Mesothelial cell of epicardium (in vitro differentiated cells): ENCODE data around the gene KDM6A. TPM values are rescaled to one million over a fixed set of nuclear protein-coding genes. Genes with fewer than 3 reads are reported as not detected.

Experiments used
- DNase-seq, 2 experiments: peaks; one replicate each; pipeline ENCODE4 v3.0.0; 2021; ENCODE audit warnings: low spot score in 2 of 2; ENCODE audit not compliant: unreplicated experiment in 2 of 2
- H3K27ac Mint-ChIP-seq: 2 replicates; pipeline ENCODE4 v1.8.0; 2021; ENCODE audit warnings: mixed read lengths
- H3K27me3 Mint-ChIP-seq: 2 replicates; pipeline ENCODE4 v1.8.0; 2021; ENCODE audit warnings: low read depth, mixed read lengths
- H3K36me3 Mint-ChIP-seq: 2 replicates; pipeline ENCODE4 v1.8.0; 2021; ENCODE audit warnings: mixed read lengths
- H3K4me1 Mint-ChIP-seq: 2 replicates; pipeline ENCODE4 v1.8.0; 2021; ENCODE audit warnings: mixed read lengths
- H3K4me3 Mint-ChIP-seq: 2 replicates; pipeline ENCODE4 v1.8.0; 2021; ENCODE audit warnings: mild to moderate bottlenecking, moderate library complexity, mixed read lengths
- H3K9me3 Mint-ChIP-seq: 2 replicates; pipeline ENCODE4 v1.8.0; 2021; ENCODE audit warnings: mixed read lengths
- total RNA-seq: library from RNA; stranded (reverse); gene quantifications from 3 replicates; pipeline ENCODE4 v1.2.1, GENCODE V29; 2021
- TF ChIP-seq, protein P1 (sequence below): fragments of 200-600 bp; sonication (generic); IDR thresholded peaks from one replicate; pipeline ENCODE4 v1.5.0; 2021; ENCODE audit warnings: antibody characterized with exemption; ENCODE audit not compliant: unreplicated experiment

The KDM6A gene
- total RNA-seq, 1 donor from 2014 or later = 69.7 TPM

- Mint-ChIP-seq H3K27ac (no peak overlapping the region), H3K4me3 (no peak overlapping the region), H3K36me3 (no peaks in the 10 kb centered on the region), H3K9me3 (peaks cover 32% of the 10 kb centered on the region), H3K4me1 (no peaks in the 10 kb centered on the region), H3K27me3 (no peaks in the 10 kb centered on the region)
- TF ChIP-seq, protein P1, sequence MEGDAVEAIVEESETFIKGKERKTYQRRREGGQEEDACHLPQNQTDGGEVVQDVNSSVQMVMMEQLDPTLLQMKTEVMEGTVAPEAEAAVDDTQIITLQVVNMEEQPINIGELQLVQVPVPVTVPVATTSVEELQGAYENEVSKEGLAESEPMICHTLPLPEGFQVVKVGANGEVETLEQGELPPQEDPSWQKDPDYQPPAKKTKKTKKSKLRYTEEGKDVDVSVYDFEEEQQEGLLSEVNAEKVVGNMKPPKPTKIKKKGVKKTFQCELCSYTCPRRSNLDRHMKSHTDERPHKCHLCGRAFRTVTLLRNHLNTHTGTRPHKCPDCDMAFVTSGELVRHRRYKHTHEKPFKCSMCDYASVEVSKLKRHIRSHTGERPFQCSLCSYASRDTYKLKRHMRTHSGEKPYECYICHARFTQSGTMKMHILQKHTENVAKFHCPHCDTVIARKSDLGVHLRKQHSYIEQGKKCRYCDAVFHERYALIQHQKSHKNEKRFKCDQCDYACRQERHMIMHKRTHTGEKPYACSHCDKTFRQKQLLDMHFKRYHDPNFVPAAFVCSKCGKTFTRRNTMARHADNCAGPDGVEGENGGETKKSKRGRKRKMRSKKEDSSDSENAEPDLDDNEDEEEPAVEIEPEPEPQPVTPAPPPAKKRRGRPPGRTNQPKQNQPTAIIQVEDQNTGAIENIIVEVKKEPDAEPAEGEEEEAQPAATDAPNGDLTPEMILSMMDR = no peak
- DNase-seq = no peak
Measured at GRCh38 chrX:45140812-45141211, 267.8 kb downstream of the KDM6A start.

DNA sequence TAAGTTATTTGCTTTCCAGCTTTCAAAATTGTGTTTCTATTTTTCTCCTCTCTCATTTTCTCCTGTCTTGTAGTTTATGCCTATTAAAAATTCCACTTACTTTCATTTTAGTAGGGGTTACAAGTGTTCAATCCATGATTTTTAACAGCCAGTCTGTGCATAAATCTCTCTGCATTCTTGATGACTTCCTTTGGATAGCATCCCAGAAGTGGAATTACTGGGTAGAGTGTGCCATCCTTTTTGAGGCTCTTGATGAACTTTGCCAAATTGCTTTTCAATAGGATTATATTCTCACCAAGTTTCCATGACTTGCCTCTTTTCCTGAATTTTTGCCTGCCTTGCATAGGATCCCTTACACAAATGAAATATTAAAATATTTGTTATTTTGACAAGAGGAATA lies 269.2 kb downstream of the KDM6A start:
- Mint-ChIP-seq H3K9me3 (peaks cover 35% of the 10 kb centered on the region), H3K27me3 (no peaks in the 10 kb centered on the region), H3K27ac (no peak overlapping the region), H3K4me1 (no peaks in the 10 kb centered on the region), H3K4me3 (no peak overlapping the region), H3K36me3 (no peaks in the 10 kb centered on the region)
- TF ChIP-seq, protein P1 = no peak
- DNase-seq = no peak

DNA sequence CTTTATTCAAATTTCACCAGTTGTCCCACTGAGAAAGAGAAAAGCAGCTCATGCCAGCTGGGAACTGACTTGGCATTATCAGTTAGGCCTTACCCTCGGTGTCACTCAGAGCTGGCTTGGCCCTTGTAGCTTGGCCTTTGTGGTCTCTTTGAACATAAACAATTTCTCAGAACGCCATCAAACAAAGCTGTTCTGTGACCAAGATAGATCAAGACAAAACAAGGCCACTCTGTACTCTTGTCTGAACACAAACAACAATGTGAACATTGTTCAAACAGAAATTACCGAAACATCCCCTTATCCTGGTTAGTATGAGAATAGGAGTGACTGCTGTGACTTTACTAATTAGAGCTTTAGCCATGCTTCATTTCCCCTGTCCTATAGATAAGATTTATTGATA lies 270.5 kb downstream of the KDM6A start:
- Mint-ChIP-seq H3K4me1 (no peaks in the 10 kb centered on the region), H3K36me3 (no peaks in the 10 kb centered on the region), H3K4me3 (no peak overlapping the region), H3K27ac (no peak overlapping the region), H3K27me3 (no peaks in the 10 kb centered on the region), H3K9me3 (peaks cover 28% of the 10 kb centered on the region)
- DNase-seq = no peak
- TF ChIP-seq, protein P1 = no peak

GRCh38 chrX:45145492-45146215 lies 272.7 kb downstream of the KDM6A start:
- H3K36me3 Mint-ChIP-seq = no peaks in the 10 kb centered on the region
- H3K4me3 Mint-ChIP-seq = no peak overlapping the region
- TF ChIP-seq, protein P1 = no peak
- peaks cover 26% of the 10 kb centered on the region for H3K9me3 Mint-ChIP-seq
- DNase-seq = no peak
- H3K27ac Mint-ChIP-seq = no peak overlapping the region
- no peaks in the 10 kb centered on the region for H3K27me3 Mint-ChIP-seq
- H3K4me1 Mint-ChIP-seq = no peaks in the 10 kb centered on the region

- DNase-seq = no peak
- no peaks in the 10 kb centered on the region for H3K36me3 Mint-ChIP-seq
- H3K4me3 Mint-ChIP-seq = no peak overlapping the region
- H3K9me3 Mint-ChIP-seq = peaks cover 11% of the 10 kb centered on the region
- H3K27me3 Mint-ChIP-seq = no peaks in the 10 kb centered on the region
- TF ChIP-seq, protein P1 = no peak
- H3K4me1 Mint-ChIP-seq = no peaks in the 10 kb centered on the region
- H3K27ac Mint-ChIP-seq = no peak overlapping the region
Measured at GRCh38 chrX:45150821-45151220, 277.8 kb downstream of the KDM6A start.

GRCh38 chrX:45154033-45154360 lies 281.0 kb downstream of the KDM6A start:
- TF ChIP-seq, protein P1 = no peak
- no peak for DNase-seq
- Mint-ChIP-seq H3K27me3 (no peaks in the 10 kb centered on the region), H3K9me3 (peaks cover 16% of the 10 kb centered on the region), H3K4me1 (no peaks in the 10 kb centered on the region), H3K36me3 (no peaks in the 10 kb centered on the region), H3K27ac (no peak overlapping the region), H3K4me3 (no peak overlapping the region)
